ENCODE measurements around the gene COPZ1.

COPZ1 gene

DNA sequence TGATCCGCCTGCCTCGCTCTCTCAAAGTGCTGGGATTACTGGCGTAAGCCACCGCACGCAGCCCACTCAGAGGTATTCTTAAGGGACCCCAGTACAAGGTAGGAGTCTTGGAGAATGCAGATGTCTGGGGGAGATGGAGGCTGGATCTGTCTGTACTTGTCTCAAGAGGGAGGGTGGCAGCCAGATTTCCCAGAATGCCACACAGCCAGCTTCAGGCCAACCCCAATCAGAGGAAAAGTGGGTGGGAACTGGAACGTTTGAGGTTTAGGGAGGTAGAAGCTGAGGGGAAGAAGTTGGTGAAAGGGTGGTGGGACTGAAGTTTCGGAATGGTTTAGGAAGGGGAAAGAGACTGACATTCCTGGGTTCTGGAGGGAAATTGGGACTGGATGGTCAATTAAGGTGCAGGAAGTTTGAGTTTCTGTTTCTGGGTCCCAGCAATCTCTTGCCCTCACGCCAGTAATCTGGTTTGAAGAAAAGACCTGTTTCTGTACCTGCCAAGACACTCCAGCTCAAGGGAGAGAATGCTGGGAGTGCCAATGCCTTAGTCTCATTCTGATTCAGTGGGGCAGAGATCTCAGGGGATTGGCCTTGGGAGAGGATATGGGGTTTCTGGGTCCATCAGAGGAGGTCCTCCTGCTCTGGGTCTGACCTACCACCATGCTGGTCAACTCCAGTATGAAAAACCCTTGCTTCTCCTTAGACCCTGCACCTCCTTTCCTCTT, 67.7 kb downstream of the COPZ1 start:
- no peak for DNase-seq (ENCODE audit: extremely low read depth, low read depth)
- TF ChIP-seq, protein P1, sequence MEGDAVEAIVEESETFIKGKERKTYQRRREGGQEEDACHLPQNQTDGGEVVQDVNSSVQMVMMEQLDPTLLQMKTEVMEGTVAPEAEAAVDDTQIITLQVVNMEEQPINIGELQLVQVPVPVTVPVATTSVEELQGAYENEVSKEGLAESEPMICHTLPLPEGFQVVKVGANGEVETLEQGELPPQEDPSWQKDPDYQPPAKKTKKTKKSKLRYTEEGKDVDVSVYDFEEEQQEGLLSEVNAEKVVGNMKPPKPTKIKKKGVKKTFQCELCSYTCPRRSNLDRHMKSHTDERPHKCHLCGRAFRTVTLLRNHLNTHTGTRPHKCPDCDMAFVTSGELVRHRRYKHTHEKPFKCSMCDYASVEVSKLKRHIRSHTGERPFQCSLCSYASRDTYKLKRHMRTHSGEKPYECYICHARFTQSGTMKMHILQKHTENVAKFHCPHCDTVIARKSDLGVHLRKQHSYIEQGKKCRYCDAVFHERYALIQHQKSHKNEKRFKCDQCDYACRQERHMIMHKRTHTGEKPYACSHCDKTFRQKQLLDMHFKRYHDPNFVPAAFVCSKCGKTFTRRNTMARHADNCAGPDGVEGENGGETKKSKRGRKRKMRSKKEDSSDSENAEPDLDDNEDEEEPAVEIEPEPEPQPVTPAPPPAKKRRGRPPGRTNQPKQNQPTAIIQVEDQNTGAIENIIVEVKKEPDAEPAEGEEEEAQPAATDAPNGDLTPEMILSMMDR (IDR thresholded peaks at IDR 0.05; ENCODE audit: low read depth, low read length), result no peak

DNA sequence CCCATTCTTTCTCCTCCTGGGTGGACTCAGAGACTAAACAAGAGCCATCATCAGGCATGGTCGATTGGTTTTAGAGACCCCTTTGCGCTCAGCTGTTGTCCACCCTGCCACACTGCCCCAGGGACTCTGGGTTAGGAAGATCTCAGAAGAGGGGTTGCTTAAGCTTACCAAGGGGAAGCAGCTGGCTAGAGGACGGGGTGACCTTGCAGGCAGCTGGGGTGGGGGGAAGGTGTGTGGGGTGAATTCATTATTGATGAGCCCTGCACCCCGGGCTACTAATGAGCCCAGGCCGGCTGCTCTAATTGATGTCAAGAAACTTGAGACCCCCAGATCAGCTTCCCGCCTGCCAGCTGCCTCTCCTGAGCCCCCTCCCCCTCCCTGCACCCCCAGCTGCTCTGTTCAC, 68.3 kb downstream of the COPZ1 start:
- TF ChIP-seq, protein P1 (IDR thresholded peaks at IDR 0.05; ENCODE audit: low read depth, low read length), result no peak
- no peak for DNase-seq (ENCODE audit: extremely low read depth, low read depth)

DNA sequence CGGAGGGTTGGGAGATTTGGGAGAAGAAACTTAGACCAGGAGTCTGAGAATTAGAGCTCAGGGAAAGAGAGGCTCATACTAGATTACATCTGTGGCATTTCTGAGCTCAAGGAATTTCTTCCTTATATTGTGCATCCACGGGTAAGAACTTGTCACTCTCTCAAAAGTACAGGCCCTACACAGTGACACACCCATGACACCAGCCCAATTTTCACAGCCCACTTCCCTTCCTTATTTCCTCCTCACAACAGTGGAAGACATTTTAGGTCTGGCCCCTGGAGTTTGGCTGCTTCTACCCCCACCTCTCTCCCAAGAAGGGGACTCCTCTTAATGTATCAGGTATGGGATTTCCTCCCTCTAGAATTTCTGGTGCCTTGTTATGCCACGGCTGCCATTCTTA, 68.8 kb downstream of the COPZ1 start:
- no peak for DNase-seq (ENCODE audit: extremely low read depth, low read depth)
- TF ChIP-seq, protein P1 (IDR thresholded peaks at IDR 0.05; ENCODE audit: low read depth, low read length), result no peak

DNA sequence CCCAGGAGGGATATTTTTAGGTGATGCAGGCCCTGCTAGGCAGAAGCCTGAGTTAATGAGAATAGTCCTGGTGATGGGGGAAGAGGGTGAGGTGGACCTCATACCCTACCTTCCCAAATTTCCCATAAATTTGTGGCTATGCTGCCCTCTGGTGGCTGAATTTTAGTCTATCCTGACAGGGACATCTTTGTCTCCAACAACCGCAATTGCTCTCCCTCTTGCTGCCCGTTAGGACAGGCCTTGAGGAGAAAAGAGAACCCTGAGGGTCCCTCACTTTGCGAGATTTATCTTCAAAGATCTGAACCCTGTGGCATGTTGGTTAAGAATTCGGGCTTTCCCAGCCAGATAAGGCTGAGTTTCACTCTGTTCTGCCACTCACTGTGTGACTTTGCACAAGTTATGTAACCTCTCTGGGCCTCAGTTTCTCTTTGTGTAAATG, 69.4 kb downstream of the COPZ1 start:
- TF ChIP-seq, protein P1 (IDR thresholded peaks at IDR 0.05; ENCODE audit: low read depth, low read length), result peak; percentile 67
- DNase-seq (ENCODE audit: extremely low read depth, low read depth), result no peak

DNA sequence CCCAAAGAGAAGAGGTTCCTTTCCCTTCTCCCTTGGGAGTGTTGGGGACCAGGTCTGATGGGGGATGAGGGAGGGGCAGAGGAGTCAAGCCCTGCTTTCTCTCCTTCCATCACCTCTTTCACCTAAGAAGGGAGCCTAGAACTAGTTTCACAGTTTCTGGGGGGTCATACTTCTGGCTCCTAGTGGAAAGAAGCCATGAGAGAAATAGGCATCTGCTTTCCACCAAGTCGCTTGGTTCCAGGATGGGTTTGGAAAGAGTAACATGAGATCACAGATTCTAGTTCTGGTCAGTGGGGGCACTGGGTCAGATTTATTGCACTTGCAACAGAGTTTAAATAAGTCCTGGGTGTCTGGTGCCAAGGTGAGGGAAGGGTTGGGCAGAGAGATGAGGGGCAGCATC, 70.1 kb downstream of the COPZ1 start:
- DNase-seq (ENCODE audit: extremely low read depth, low read depth), result no peak
- TF ChIP-seq, protein P1 (IDR thresholded peaks at IDR 0.05; ENCODE audit: low read depth, low read length), result no peak

DNA sequence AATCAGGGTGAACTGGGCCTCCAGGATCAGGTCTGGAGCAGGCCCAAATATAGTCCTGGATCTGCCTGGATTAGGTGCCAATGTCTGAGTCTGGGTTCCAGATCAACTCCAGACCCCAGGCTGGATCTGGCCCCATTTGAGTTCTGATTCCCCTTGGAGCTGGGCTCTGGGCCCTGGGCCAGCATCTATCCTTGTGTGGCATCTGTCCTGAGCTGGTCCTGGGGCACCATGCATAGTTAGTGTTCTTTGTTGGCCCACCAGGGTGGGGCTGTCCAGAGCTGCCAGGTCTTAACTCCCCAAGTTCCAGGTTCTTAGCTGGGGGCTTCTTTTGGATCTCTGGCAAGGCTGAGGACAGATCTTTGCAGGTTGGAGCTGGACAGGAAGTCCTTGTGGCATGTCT, 70.6 kb downstream of the COPZ1 start:
- DNase-seq (ENCODE audit: extremely low read depth, low read depth), result no peak

DNA sequence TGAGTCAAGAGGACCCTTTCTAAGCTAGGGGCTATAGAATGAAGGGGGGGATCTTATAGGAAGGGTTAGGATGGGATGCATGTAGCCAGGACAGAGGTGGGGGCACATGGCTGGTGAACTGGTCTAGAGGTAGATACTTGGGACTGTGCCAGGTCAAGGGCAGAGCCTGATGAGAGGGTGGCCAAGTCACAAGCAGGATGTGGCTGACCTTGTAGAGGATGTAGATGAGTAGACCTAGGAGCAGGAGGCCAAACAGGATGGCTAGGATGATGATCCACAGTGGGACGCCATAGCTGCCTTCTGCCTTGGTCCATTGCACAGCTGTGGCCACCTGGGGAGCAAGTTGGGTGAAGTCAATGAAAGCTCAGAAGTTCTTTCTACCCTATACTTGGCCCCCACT, 72.2 kb downstream of the COPZ1 start:
- TF ChIP-seq, protein P1 (IDR thresholded peaks at IDR 0.05; ENCODE audit: low read depth, low read length), result no peak
- DNase-seq (ENCODE audit: extremely low read depth, low read depth), result no peak

More for the DNA sequence above, 70.6 kb downstream of the COPZ1 start:
- TF ChIP-seq, protein P1 (IDR thresholded peaks at IDR 0.05; ENCODE audit: low read depth, low read length), result no peak

Measured in AG09319 (cell line).